CD4-positive, alpha-beta T cell treated with Interleukin-10 for 1 hour (primary cell): ENCODE results near the gene ENPP3.
"Not testable (repeated sequence)": the region's sequence is repeated elsewhere in the genome, so short reads cannot be mapped to it uniquely, and the experiment has no call there.

ENCODE experiments used
- DNase-seq: peaks from one replicate; pipeline ENCODE4 v3.0.0-alpha.2; 2020

Gene ENPP3

DNA sequence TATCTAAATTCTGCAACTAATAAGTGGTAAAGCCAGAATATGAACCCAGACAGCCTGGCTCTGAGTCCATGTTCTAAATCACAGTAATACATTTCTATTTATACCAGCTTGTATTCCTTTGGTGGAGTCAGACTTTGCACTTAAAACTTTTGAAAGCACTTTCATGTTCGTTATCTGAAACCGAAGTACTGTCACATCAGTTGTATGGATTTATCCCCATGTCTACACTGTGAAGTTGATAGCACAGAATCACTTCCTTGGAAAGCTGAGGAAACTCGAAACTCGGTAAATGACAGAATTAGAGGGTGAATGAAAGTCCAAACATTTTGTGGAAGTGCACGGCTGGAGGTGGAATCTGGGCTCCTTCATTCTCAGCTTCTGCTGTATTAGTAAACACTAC is 102.0 kb downstream of the ENPP3 start:
- no peak for DNase-seq

- DNase-seq = no peak
Measured at GRCh38 chr6:131740161-131740560, 103.1 kb downstream of the ENPP3 start.

- DNase-seq = no peak
Measured at GRCh38 chr6:131741688-131742393, 104.7 kb downstream of the ENPP3 start.

- no peak for DNase-seq
Measured at GRCh38 chr6:131744432-131745287, 107.6 kb downstream of the ENPP3 start.

DNA sequence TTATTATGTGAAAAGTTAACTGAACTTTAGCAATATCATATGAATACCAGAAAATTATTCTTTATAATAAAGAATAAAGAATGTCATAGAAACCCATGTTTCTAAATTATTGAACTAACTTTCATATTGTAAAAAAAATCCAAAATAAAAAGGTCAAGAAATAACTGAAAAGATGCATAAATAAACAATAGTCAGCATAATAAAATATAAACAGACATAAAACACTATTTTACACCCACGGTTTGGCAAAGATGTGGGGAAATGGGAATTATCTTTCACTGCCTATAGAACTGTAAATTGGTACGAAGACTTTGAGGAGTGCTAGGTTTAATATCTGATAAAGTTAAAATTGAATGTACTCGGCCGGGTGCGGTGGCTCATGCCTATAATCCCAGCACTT is 108.4 kb downstream of the ENPP3 start:
- DNase-seq = no peak

- no peak for DNase-seq
Measured at GRCh38 chr6:131747821-131748353, 110.8 kb downstream of the ENPP3 start.

GRCh38 chr6:131749023-131749422 is 111.9 kb downstream of the ENPP3 start:
- DNase-seq = no peak

GRCh38 chr6:131751012-131751715 is 114.1 kb downstream of the ENPP3 start:
- not testable (repeated sequence) for DNase-seq

DNA sequence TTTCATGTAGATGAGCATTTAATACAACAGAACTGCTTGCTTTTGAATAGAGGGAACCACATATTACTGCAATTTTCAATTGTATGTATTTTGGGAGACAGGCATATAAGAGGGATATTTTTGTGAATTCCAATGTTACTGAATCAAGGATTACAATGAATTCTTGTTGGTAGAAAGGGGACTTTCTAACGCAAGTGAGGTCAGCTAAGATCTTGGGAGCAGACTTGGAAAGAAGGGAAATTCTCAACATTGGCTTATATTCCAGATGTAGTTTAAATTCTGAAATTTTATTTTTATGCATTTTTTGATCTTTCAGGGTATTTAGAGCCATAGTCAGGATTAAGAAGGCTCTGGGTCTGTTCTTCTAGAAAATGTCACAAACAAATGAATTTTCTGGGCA is 117.0 kb downstream of the ENPP3 start:
- DNase-seq = no peak

- DNase-seq = no peak
Measured at GRCh38 chr6:131754715-131755567, 117.8 kb downstream of the ENPP3 start.

GRCh38 chr6:131755597-131755996 is 118.5 kb downstream of the ENPP3 start:
- no peak for DNase-seq

- DNase-seq = no peak
Measured at GRCh38 chr6:131756039-131756438, 118.9 kb downstream of the ENPP3 start.

DNA sequence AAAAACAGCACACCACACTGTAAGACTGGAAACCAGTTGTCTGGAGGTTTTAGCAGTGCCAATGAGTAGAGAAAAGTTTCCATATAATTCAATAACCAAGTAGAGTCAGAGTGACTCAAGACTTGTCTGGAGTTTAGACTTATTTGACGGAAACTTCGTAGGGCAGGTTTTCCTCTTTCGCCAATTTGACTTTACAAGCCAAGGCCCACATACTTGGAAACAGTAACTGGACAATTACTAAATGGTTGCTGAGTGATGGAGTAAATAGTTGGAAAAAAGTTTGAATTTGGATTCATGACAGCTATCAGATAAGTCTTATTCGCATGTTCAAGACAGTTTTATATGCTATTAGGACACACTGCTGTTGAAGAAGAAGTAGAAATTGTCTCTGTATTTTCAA is 121.8 kb downstream of the ENPP3 start:
- no peak for DNase-seq

- DNase-seq = no peak
Measured at GRCh38 chr6:131761060-131761761, 124.1 kb downstream of the ENPP3 start.

- no peak for DNase-seq
Measured at GRCh38 chr6:131761762-131762067, 124.6 kb downstream of the ENPP3 start.

GRCh38 chr6:131762984-131763383 is 125.9 kb downstream of the ENPP3 start:
- no peak for DNase-seq

DNA sequence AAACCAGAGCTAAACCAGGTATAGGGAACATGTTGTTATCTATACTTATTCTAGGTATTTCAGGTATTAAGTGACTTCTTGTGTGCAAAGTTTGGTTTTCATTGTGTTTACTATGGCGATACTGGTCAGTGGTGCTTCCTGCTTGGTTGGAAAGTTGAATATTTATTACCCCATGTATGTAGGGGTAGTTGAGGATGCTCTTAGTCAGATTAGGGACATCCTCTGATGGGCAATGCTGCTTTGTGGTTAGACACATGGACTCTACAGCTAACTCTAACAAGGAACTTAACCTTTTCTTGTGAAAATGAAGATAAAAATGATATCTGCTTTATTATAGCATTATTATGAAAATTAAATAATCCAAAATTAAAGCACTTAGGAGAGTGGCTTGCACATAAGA is 126.6 kb downstream of the ENPP3 start:
- no peak for DNase-seq

GRCh38 chr6:131764350-131764749 is 127.2 kb downstream of the ENPP3 start:
- DNase-seq = no peak

- DNase-seq = no peak
Measured at GRCh38 chr6:131765081-131765803, 128.1 kb downstream of the ENPP3 start.

- no peak for DNase-seq
Measured at GRCh38 chr6:131765804-131766135, 128.7 kb downstream of the ENPP3 start.

GRCh38 chr6:131766631-131767030 is 129.5 kb downstream of the ENPP3 start:
- DNase-seq = no peak
